ENCODE data around the gene COP1.

COP1 gene

DNA sequence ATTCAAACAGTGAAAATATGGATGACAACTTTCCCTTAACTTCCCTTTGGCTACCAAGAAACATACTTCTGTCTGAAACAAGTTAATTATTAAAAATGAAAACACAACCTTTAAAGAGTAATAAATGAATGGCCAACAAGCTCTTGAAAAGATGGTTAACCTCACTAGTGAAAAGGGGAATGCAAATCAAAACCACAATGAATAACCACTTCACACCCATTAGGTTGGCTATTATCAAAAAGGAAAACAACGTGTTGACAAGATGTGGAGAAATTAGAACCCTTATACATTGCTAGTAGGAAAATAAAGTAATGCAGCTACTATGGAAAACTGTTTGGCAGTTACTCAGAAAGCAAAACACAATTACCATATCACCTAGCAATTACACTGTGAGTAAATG, 14.1 kb downstream of the COP1 start:
- TF ChIP-seq, protein P1, sequence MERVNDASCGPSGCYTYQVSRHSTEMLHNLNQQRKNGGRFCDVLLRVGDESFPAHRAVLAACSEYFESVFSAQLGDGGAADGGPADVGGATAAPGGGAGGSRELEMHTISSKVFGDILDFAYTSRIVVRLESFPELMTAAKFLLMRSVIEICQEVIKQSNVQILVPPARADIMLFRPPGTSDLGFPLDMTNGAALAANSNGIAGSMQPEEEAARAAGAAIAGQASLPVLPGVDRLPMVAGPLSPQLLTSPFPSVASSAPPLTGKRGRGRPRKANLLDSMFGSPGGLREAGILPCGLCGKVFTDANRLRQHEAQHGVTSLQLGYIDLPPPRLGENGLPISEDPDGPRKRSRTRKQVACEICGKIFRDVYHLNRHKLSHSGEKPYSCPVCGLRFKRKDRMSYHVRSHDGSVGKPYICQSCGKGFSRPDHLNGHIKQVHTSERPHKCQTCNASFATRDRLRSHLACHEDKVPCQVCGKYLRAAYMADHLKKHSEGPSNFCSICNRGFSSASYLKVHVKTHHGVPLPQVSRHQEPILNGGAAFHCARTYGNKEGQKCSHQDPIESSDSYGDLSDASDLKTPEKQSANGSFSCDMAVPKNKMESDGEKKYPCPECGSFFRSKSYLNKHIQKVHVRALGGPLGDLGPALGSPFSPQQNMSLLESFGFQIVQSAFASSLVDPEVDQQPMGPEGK (CRISPR knock-in tag; IDR thresholded peaks at IDR 0.05; ENCODE audit: borderline replicate concordance), result no peak
- TF ChIP-seq CREB5 (CRISPR knock-in tag; IDR thresholded peaks at IDR 0.05; ENCODE audit: low read depth) (no peak), RARB (CRISPR knock-in tag; IDR thresholded peaks at IDR 0.05) (no peak), CSDC2 (CRISPR knock-in tag; IDR thresholded peaks at IDR 0.05) (no peak), ISL1 (CRISPR knock-in tag; IDR thresholded peaks at IDR 0.05) (no peak), ZNF8 (CRISPR knock-in tag; IDR thresholded peaks at IDR 0.05) (no peak), ZNF565 (CRISPR knock-in tag; conservative IDR thresholded peaks at IDR 0.05; ENCODE audit: low read depth) (no peak), ZFP30 (CRISPR knock-in tag; IDR thresholded peaks at IDR 0.05) (no peak), ESRRG (CRISPR knock-in tag; IDR thresholded peaks at IDR 0.05) (no peak), TOX (CRISPR knock-in tag; IDR thresholded peaks at IDR 0.05; ENCODE audit: borderline replicate concordance) (no peak), TCF4 (CRISPR knock-in tag; IDR thresholded peaks at IDR 0.05; ENCODE audit: borderline replicate concordance) (no peak), ZC3H10 (CRISPR knock-in tag; IDR thresholded peaks at IDR 0.05) (no peak), PPARA (CRISPR knock-in tag; IDR thresholded peaks at IDR 0.05; ENCODE audit: borderline replicate concordance) (no peak), BACH2 (CRISPR knock-in tag; IDR thresholded peaks at IDR 0.05; ENCODE audit: borderline replicate concordance) (no peak), CSRNP3 (CRISPR knock-in tag; IDR thresholded peaks at IDR 0.05) (no peak), ARNTL (CRISPR knock-in tag; IDR thresholded peaks at IDR 0.05; ENCODE audit: borderline replicate concordance, low read depth) (no peak), ZNF70 (CRISPR knock-in tag; IDR thresholded peaks at IDR 0.05) (no peak)
- TF ChIP-seq, protein P2, sequence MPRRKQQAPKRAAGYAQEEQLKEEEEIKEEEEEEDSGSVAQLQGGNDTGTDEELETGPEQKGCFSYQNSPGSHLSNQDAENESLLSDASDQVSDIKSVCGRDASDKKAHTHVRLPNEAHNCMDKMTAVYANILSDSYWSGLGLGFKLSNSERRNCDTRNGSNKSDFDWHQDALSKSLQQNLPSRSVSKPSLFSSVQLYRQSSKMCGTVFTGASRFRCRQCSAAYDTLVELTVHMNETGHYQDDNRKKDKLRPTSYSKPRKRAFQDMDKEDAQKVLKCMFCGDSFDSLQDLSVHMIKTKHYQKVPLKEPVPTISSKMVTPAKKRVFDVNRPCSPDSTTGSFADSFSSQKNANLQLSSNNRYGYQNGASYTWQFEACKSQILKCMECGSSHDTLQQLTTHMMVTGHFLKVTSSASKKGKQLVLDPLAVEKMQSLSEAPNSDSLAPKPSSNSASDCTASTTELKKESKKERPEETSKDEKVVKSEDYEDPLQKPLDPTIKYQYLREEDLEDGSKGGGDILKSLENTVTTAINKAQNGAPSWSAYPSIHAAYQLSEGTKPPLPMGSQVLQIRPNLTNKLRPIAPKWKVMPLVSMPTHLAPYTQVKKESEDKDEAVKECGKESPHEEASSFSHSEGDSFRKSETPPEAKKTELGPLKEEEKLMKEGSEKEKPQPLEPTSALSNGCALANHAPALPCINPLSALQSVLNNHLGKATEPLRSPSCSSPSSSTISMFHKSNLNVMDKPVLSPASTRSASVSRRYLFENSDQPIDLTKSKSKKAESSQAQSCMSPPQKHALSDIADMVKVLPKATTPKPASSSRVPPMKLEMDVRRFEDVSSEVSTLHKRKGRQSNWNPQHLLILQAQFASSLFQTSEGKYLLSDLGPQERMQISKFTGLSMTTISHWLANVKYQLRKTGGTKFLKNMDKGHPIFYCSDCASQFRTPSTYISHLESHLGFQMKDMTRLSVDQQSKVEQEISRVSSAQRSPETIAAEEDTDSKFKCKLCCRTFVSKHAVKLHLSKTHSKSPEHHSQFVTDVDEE (CRISPR knock-in tag; IDR thresholded peaks at IDR 0.05), result no peak
- no peak for ATAC-seq

DNA sequence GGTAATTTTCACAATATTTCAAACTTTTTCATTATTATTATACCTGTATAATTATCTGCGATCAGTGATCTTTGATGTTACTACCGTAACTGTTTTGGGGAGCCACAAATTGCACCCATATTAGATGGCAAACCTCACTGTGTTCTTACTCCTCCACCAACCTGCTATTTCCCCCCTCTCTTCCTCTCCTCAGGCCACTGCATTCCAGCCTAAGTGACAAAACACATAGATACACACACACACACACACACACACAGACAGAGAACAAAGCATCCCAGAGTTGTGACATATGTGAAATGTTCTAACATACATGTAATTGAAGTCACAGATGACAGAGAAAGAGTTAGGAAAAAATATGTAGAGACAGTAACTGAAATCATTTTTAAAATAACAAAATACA, 18.5 kb downstream of the COP1 start:
- no peak for TF ChIP-seq BACH2 (CRISPR knock-in tag; IDR thresholded peaks at IDR 0.05; ENCODE audit: borderline replicate concordance)
- no peak for TF ChIP-seq ARNTL (CRISPR knock-in tag; IDR thresholded peaks at IDR 0.05; ENCODE audit: borderline replicate concordance, low read depth)
- TF ChIP-seq CSDC2 (CRISPR knock-in tag; IDR thresholded peaks at IDR 0.05), result no peak
- ATAC-seq, result no peak

DNA sequence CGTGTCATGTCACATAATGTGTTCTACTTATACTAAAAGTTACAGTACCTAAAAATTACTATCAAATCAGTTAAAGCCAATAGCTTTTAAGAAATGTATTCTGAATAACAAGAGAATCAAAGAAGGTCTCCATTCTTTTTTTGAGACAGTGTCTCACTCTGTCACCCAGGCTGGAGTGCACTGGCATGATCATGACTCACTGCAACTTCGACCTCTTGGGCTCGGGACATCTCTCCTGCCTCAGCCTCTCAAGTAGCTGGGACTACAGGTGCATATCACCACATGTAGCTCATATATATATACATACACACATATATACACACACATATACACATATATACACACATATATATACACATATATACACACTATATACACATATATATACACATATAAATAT, 20.1 kb downstream of the COP1 start:
- no peak for ATAC-seq
- TF ChIP-seq CSDC2 (CRISPR knock-in tag; IDR thresholded peaks at IDR 0.05), result no peak
- TF ChIP-seq, protein P1 (CRISPR knock-in tag; IDR thresholded peaks at IDR 0.05; ENCODE audit: borderline replicate concordance), result no peak
- no peak for TF ChIP-seq SNAI2 (CRISPR knock-in tag; IDR thresholded peaks at IDR 0.05)
- TF ChIP-seq GLIS3 (CRISPR knock-in tag; IDR thresholded peaks at IDR 0.05), result no peak
- no peak for TF ChIP-seq ZFP3 (CRISPR knock-in tag; IDR thresholded peaks at IDR 0.05)
- no peak for TF ChIP-seq CSRNP3 (CRISPR knock-in tag; IDR thresholded peaks at IDR 0.05)
- TF ChIP-seq, protein P2 (CRISPR knock-in tag; IDR thresholded peaks at IDR 0.05), result no peak
- TF ChIP-seq TCF4 (CRISPR knock-in tag; IDR thresholded peaks at IDR 0.05; ENCODE audit: borderline replicate concordance), result no peak
- TF ChIP-seq OSR1 (CRISPR knock-in tag; IDR thresholded peaks at IDR 0.05), result no peak
- TF ChIP-seq RARB (CRISPR knock-in tag; IDR thresholded peaks at IDR 0.05), result no peak
- TF ChIP-seq ZNF565 (CRISPR knock-in tag; conservative IDR thresholded peaks at IDR 0.05; ENCODE audit: low read depth), result no peak
- no peak for TF ChIP-seq ARNTL (CRISPR knock-in tag; IDR thresholded peaks at IDR 0.05; ENCODE audit: borderline replicate concordance, low read depth)
- TF ChIP-seq ZNF70 (CRISPR knock-in tag; IDR thresholded peaks at IDR 0.05), result no peak
- TF ChIP-seq ZNF8 (CRISPR knock-in tag; IDR thresholded peaks at IDR 0.05), result no peak
- no peak for TF ChIP-seq ISL1 (CRISPR knock-in tag; IDR thresholded peaks at IDR 0.05)
- TF ChIP-seq ESRRG (CRISPR knock-in tag; IDR thresholded peaks at IDR 0.05), result no peak
- no peak for TF ChIP-seq TOX (CRISPR knock-in tag; IDR thresholded peaks at IDR 0.05; ENCODE audit: borderline replicate concordance)

Measured in SK-N-SH treated with all-trans-retinoic acid at 6 μM for 48 hours (cell line).